SU-DHL-6 (cell line): ENCODE data around the gene SRD5A3.
"Not testable (repeated sequence)": the region's sequence is repeated elsewhere in the genome, so short reads cannot be mapped to it uniquely, and the experiment has no call there.

Source experiments
- H2AFZ ChIP-seq: fragments of 200-600 bp; sonication (generic); 2 replicates; pipeline ENCODE4 v1.6.1; 2014; ENCODE audit warnings: low read depth, mild to moderate bottlenecking, moderate library complexity, mixed read lengths, antibody characterized with exemption, low read length; ENCODE audit not compliant: severe bottlenecking
- H3F3A ChIP-seq: fragments of 200-600 bp; shearing (Covaris generic); 2 replicates; pipeline ENCODE4 v1.6.0; 2016; ENCODE audit warnings: antibody characterized with exemption, mild to moderate bottlenecking; ENCODE audit not compliant: insufficient read depth
- H3K27ac ChIP-seq: fragments of 200-600 bp; sonication (generic); 2 replicates; pipeline ENCODE4 v1.5.1; 2016; ENCODE audit warnings: low read depth, mild to moderate bottlenecking, low read length, moderate library complexity, mixed read lengths
- H3K27me3 ChIP-seq: fragments of 200-600 bp; sonication (generic), shearing (Covaris generic); 2 replicates; pipeline ENCODE4 v1.6.0; 2014; ENCODE audit warnings: mild to moderate bottlenecking, low read length
- H3K36me3 ChIP-seq: fragments of 200-600 bp; sonication (generic); 2 replicates; pipeline ENCODE4 v1.6.1; 2014; ENCODE audit warnings: mild to moderate bottlenecking, low read length, mixed read lengths
- H3K4me2 ChIP-seq: fragments of 300-600, 200-600 bp; shearing (Covaris generic), sonication (generic); 2 replicates; pipeline ENCODE4 v1.6.0; 2014; ENCODE audit warnings: low read length, low read depth, mild to moderate bottlenecking; ENCODE audit not compliant: poor library complexity, severe bottlenecking
- H3K4me3 ChIP-seq: fragments of 200-600 bp; sonication (generic); 2 replicates; pipeline ENCODE4 v1.5.1; 2014; ENCODE audit warnings: antibody characterized with exemption, low read length, mild to moderate bottlenecking, mixed read lengths; ENCODE audit not compliant: insufficient read depth, poor library complexity, severe bottlenecking
- H3K79me2 ChIP-seq: fragments of 200-600 bp; sonication (generic); 2 replicates; pipeline ENCODE4 v1.6.1; 2014; ENCODE audit warnings: mild to moderate bottlenecking, low read length, moderate library complexity; ENCODE audit not compliant: insufficient read depth
- H3K9ac ChIP-seq: fragments of 200-600 bp; sonication (generic); 2 replicates; pipeline ENCODE4 v1.7.0; 2014; ENCODE audit warnings: mild to moderate bottlenecking, low read length
- H3K9me2 ChIP-seq: fragments of 200-600 bp; sonication (generic); replicated peaks from 2 replicates; pipeline ENCODE4 v1.6.1; 2014; ENCODE audit warnings: low read length; ENCODE audit not compliant: insufficient read depth
- H3K9me3 ChIP-seq: fragments of 200-600 bp; sonication (generic); 2 replicates; pipeline ENCODE4 v1.6.1; 2014; ENCODE audit warnings: low read length, mixed read lengths; ENCODE audit not compliant: insufficient read depth
- H4K20me1 ChIP-seq: fragments of 200-600 bp; sonication (generic); 2 replicates; pipeline ENCODE4 v1.6.1; 2014; ENCODE audit warnings: low read depth, mild to moderate bottlenecking, antibody characterized with exemption, low read length, moderate library complexity, mixed read lengths
- CTCF ChIP-seq: fragments of 200-600 bp; sonication (generic); IDR thresholded peaks from one replicate; pipeline ENCODE4 v1.5.1; 2017; ENCODE audit warnings: antibody characterized with exemption, mild to moderate bottlenecking, low read length, moderate library complexity; ENCODE audit not compliant: insufficient read depth, poor library complexity, severe bottlenecking
- EZH2phosphoT487 ChIP-seq: fragments of 200-600 bp; sonication (generic), shearing (Covaris generic); conservative IDR thresholded peaks from 2 replicates; pipeline ENCODE4 v1.6.1; 2018; ENCODE audit warnings: mild to moderate bottlenecking, antibody characterized with exemption, low read length, moderate library complexity, mixed read lengths

The SRD5A3 gene

GRCh38 chr4:55348466-55348865 is 2.4 kb downstream of the SRD5A3 start:
- Histone ChIP-seq H3K27ac (no peak overlapping the region), H3K27me3 (no peaks in the 10 kb centered on the region), H3K36me3 (no peaks in the 10 kb centered on the region), H4K20me1 (no peaks in the 10 kb centered on the region), H3K4me2 (peak overlapping the region; percentile 84), H3K9me2 (no peaks in the 10 kb centered on the region), H3K4me3 (no peak overlapping the region), H2AFZ (no peak overlapping the region), H3K9me3 (no peaks in the 10 kb centered on the region), H3F3A (peaks cover 7% of the 10 kb centered on the region; the same call in 1 of the 2 replicates), H3K79me2 (no peaks in the 10 kb centered on the region; the same call in 1 of the 2 replicates), H3K9ac (no peak overlapping the region)
- TF ChIP-seq CTCF (no peak), EZH2phosphoT487 (no peak)

- not testable (repeated sequence) for H3K9me3 ChIP-seq, H3K4me2 ChIP-seq, H3K9ac ChIP-seq, H4K20me1 ChIP-seq, H3K36me3 ChIP-seq, H3K79me2 ChIP-seq, H2AFZ ChIP-seq, H3K27me3 ChIP-seq, H3K27ac ChIP-seq, H3K9me2 ChIP-seq, H3K4me3 ChIP-seq, H3F3A ChIP-seq
Measured at GRCh38 chr4:55350870-55351269, 4.8 kb downstream of the SRD5A3 start.

- Histone ChIP-seq H3K27me3 (no peaks in the 10 kb centered on the region), H3K79me2 (no peaks in the 10 kb centered on the region; the same call in 1 of the 2 replicates), H3K9me3 (no peaks in the 10 kb centered on the region), H3K9me2 (no peaks in the 10 kb centered on the region), H3K36me3 (no peaks in the 10 kb centered on the region), H3K4me2 (no peak overlapping the region), H3F3A (peaks cover 4% of the 10 kb centered on the region; the same call in 1 of the 2 replicates), H4K20me1 (no peaks in the 10 kb centered on the region), H3K27ac (no peak overlapping the region), H3K9ac (no peak overlapping the region), H3K4me3 (no peak overlapping the region), H2AFZ (no peak overlapping the region)
- TF ChIP-seq EZH2phosphoT487 (no peak), CTCF (no peak)
Measured at GRCh38 chr4:55351824-55352223, 5.8 kb downstream of the SRD5A3 start.

- Histone ChIP-seq H3K79me2 (no peaks in the 10 kb centered on the region), H3K27me3 (no peaks in the 10 kb centered on the region), H3K9me2 (no peaks in the 10 kb centered on the region), H3K9ac (no peak overlapping the region), H3K36me3 (no peaks in the 10 kb centered on the region), H3K27ac (no peak overlapping the region), H3K4me3 (no peak overlapping the region), H3F3A (peaks cover 4% of the 10 kb centered on the region; the same call in 1 of the 2 replicates), H3K9me3 (no peaks in the 10 kb centered on the region), H4K20me1 (no peaks in the 10 kb centered on the region), H3K4me2 (no peak overlapping the region), H2AFZ (no peak overlapping the region)
- TF ChIP-seq EZH2phosphoT487 (no peak), CTCF (no peak)
Measured at GRCh38 chr4:55352726-55353125, 6.7 kb downstream of the SRD5A3 start.

- H4K20me1 ChIP-seq, H3K27ac ChIP-seq, H3K9me3 ChIP-seq, H3K4me3 ChIP-seq, H2AFZ ChIP-seq, H3K27me3 ChIP-seq, H3F3A ChIP-seq, H3K9ac ChIP-seq, H3K9me2 ChIP-seq, H3K4me2 ChIP-seq, H3K79me2 ChIP-seq, H3K36me3 ChIP-seq: not testable (repeated sequence)
Measured at GRCh38 chr4:55353228-55353747, 7.2 kb downstream of the SRD5A3 start.
